DMS153 treated with DMSO at 0.1 percent for 48 hours (cell line): ENCODE results near the gene INO80.

Experiments
- DNase-seq: peaks from one replicate; lab custom pipeline; 2025; ENCODE audit not compliant: unreplicated experiment; lab: John Stamatoyannopoulos, UW

The INO80 gene

DNA sequence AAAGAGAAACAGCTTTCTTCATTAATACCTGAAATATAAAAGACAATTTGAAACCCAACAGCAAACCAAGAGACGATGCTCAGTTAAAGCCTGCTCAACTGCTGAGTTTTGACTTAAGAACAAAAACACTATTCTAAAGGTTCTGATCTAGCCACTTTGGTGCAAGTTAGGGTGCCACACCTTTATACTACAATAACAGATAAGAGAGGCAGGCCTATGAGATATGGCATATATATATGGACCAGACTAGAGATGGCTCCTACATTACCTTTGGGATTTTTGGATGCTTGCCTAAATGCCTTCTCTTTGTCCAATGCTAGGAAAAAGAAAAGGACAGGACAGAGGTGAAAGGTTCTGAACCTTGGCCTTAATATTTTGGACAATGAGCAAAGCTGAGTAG is 68.6 kb downstream of the INO80 start:
- DNase-seq = no peak

GRCh38 chr15:41043276-41043951 is 72.7 kb downstream of the INO80 start:
- DNase-seq = no peak

DNA sequence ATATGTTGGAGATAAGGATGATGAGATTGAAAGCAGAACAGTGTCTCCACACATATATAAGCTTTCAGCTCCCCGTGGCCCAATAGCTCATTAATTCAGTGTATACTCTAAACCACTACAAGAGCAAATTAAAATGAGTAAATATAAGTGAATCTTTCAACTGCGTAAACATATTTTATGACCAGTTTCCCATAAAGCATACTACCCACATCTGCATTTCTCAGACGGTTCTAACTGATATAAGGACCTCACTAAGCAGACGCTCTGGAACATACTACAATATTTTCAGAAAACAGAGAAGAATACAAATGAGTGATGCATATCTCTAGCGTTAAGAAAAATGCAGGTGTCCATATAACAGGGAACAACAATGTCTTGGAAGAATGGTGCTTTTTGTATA is 73.2 kb downstream of the INO80 start:
- DNase-seq = no peak

- no peak for DNase-seq
Measured at GRCh38 chr15:41039121-41039520, 77.0 kb downstream of the INO80 start.

- no peak for DNase-seq
Measured at GRCh38 chr15:41032079-41032328, 84.1 kb downstream of the INO80 start.

DNA sequence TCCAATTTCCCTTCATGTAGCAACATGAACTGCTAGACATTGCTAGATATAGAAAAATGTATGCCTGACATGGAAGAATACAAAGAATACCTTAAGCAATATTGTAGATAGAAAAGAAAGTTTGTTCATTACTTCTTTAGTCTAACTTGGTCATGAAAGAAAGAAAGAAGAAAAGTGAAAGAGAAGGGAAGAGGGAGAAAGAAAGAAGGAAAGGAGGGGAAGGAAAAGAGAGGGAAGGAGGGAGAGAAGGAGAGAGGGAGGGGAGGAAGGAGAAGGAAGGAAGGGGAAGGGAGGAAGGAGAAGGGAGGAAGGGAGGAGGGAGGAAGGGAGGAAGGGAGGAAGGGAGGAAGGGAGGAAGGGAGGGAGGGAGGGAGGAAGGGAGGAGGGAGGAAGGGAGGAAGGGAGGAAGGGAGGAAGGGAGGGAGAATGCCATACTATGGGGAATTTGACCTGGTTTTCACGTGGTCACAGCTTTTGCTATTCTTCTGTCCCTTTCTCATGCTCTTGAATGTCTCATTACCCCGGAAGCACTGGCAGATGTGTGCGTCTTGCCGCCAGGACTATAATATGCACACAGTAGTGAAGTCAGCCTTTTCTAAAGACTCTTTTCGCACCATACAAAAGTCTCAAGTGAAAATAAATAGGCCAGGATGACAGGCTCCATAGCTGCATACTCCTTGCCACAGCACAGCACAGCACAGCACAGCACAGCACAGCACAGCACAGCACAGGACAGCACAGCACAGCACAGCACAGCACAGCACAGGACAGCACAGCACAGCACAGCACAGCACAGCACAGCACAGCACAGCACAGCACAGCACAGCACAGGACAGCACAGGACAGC is 84.6 kb downstream of the INO80 start:
- no peak for DNase-seq

DNA sequence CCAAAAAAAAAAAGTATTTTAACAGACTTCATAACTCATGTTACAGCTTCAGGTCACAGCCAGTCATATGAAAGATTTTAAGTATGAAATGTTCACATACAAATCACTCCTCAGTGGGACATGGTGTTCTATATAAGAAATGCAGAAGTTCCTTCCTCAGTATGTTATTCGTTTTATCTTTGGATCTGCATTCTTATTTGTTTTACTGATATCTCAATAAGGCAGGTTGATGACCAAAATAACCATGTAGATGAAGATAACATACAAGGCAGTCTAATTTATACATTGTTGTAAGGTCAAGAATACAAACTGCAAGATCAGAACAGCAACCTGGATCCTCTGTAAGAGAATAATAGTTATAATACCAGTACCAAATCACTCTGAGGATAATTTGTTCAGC is 87.2 kb downstream of the INO80 start:
- DNase-seq = no peak

DNA sequence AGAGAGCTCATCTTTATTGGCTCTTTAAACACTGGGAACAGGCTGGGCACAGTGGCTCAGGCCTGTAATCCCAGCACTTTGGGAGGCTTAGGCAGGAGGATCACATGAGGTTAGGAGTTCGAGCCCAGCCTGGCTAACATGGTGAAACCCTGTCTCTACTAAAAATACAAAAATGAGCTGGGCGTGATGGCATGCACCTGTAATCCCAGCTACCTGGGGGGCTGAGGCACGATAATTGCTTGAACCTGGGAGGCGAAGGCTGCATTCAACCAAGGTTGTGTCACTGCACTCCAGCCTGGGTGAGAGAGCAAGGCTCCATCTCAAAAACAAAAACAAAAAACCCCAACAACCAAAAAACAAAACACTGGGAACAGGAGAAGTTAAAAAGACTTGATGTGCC is 90.7 kb downstream of the INO80 start:
- DNase-seq = no peak

DNA sequence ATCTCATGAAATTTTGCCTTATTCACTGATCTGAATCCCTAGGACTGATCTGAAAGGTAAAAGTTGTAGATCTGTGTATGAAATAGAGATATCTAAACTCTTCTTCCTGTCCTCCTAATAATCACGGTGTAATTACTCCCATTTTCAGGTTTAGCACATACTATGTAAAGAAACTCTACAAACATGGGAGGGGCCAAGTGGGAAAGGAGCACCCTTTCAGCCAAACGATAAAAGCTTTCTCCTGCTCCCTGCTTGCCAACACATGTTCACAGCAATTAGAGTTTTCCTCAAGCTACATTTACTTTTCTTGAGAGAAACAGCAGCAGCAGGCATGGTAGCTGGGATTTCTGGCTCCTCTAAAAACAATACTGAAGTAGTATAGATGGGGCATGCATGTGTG is 91.2 kb downstream of the INO80 start:
- DNase-seq = no peak

DNA sequence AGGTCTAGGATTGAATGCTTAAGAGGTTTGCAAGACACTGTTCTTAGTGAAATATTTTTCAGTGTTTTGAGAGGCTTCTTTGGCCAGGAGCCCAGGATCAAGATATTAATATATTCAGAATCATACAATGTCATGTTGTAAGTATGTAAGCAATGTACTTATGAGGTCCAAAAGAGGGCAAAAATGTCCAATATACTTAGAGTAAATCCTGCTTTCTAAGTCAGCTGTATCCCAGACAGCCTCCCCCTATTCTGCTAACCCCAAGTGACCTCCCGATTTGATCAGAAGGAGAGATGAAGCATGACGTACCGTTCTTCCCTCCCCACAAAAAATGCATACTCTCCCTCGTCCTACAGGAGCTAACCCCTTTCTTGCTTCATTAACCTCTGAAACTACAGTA is 91.9 kb downstream of the INO80 start:
- no peak for DNase-seq

- DNase-seq = peak; percentile 1
Measured at GRCh38 chr15:41022487-41023090, 93.5 kb downstream of the INO80 start.

- DNase-seq = no peak
Measured at GRCh38 chr15:41020829-41021228, 95.3 kb downstream of the INO80 start.

GRCh38 chr15:41020311-41020710 is 95.8 kb downstream of the INO80 start:
- no peak for DNase-seq

DNA sequence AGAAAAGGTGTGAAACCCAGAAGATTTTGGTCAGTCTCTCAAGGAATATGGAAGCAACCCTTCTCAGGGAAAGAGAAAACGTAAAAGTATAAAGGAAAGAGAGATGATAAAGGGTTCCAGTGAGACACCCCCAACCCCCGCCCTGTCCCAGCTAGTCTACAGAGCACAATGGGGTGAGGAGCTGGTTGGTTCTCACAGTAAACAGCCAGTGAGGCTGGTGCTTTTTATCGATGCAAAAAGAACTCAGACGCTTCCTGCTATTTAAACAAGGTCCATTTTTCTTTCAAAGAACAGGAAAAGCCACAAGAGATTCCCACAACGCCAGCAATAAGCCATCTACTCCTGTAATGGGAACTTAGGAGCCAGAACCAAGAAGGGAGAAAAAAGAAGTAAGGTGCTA is 96.9 kb downstream of the INO80 start:
- no peak for DNase-seq

DNA sequence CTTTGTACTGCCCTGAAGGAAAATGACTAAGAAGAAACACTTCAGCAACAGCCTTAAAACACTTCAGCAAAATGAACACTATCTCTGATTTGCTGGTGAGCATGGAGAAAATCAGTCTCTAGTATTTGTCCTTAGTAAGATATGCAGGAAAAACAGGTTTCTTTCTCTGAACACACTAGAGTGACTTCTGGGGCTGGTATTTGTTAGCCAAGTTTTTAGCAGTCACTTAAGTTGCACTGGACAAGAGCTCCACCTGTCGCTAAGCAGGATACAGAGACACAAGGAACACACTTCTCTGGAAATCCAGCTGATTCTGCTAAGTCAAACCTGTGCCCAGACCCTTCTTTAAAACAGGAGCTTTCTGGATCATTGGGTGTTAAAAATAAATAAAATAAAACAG is 97.5 kb downstream of the INO80 start:
- DNase-seq = no peak

DNA sequence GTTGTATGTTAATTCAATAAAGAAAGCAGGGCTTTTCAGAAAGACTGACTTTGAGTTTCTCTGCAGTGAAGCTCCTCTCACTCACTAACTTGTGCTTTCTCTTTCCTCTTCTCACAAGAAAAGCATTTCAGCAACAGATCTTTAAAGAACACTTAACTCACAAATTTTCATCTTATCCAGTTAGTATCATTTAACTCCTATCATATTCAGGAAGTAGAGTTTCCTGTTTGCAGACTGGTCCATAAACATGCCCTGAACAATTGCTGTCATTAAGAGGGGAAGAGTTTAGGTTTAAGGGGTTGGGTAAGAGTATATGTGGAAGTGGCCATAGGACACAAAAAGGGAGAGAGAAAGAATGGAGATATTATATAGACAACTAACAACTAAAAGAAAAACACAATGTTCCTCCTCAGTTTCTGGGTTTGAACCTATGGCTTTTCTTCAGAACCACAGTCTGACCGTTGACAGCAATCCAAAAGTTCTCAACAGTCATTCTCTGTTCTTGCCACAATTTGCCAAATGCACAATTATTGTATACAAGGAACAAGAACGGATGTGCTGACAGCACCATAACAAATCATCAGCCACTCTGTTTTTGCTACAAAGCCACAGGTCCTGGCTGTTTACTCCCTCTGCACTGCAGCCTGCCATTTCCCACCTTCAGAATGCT is 98.9 kb downstream of the INO80 start:
- no peak for DNase-seq

DNA sequence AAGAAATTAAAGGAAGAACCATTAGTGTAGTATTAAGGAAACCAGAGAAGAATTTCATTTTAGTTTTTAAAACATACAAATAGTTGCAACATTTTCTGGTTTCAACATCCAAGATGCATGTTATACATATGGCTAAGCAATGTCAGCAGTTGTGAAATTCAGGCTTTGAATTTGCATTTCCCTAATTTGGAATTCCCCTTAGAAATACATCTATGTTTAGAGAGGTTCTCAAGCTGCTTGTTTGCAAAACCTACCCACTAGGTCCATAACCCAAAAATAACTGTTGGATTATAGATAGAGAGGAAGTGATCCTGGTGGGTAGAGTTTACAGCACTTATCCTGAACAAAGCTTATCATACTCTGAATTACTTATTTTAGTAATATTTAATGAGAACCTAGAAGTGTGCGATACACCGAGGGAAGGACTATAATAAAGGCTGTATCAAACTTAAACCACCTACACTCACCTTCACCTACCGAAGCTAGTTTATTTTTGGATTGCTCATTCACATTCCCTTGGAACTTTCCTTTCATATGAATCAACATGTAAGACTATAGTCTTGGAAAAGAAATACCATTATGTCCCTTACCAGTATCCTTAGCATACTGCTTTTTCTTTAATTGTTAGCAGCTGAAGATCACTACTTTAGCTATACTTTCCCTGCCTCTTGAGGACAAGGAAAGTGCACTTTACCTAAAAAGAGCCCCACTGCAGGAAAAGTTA is 102.2 kb downstream of the INO80 start:
- DNase-seq = no peak

DNA sequence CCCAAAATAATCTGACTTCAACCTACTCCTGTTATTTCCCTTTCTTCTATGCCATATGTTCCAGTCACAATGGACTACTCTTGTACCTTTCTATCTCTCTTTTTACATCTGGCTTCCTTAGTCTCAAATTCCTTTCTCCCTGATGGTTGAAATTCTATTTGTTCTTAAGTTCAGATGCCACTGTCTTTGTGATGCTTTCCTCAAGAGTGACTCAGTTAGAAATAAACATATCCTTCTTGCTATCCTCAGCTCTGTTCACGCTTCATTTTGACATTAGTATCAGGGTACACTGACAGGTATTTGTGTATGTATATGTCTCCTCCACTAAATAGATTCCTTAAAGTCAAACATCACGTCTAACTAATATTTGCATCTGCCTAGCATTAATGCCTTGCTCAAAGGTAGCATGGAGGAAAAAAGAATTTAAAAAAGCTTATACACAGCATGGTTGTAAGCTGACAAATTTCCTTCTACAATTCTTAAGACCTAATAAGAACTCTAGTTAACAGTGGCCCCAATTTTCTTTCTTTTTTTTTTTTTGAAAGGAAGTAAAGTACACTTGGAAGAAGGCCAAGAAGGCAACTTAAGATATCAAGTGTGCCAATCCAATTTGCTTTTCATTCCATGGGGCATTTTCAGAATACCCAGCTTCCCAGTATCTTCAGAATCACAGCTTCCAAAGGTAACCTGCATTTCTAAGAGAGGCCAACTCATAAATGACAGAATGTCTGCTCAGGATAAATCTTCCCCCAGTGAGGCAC is 104.8 kb downstream of the INO80 start:
- no peak for DNase-seq

- no peak for DNase-seq
Measured at GRCh38 chr15:41010345-41010744, 105.7 kb downstream of the INO80 start.

GRCh38 chr15:41006479-41006878 is 109.6 kb downstream of the INO80 start:
- no peak for DNase-seq

DNA sequence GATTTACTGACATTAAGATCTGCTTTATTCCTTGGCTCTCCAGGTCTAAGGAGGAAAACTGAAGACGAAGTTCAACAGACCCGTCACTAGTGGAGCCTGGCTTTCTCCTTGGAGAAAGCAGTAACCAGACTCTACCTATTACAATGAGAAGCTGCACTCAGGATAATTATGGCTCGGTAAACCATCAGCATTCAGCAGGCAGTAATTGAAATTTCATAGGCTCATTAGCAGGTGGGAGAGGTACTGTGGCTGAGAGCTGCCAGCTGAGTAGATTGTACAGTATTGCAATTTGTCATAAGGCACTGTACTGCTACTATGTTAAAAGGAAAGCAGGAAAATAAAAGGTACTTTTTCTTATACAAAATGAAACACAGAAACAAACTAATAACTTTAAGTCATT is 111.6 kb downstream of the INO80 start:
- DNase-seq = no peak
